Activated T-helper 1 cell treated with anti-CD3 and anti-CD28 coated beads, Interleukin-2, amount 50 U/mL, for 16 hours (primary cell): Measurements from ENCODE around the gene CREB3L1.

Experiments used
- DNase-seq, 2 donors: peaks; one replicate each; pipeline ENCODE4 v3.0.0-alpha.2; 2020; ENCODE audit warnings: low read depth in 1 of 2, low spot score in 1 of 2

Gene CREB3L1

GRCh38 chr11:46272816-46273427, 4.5 kb upstream of the CREB3L1 start:
- no peak for DNase-seq

- no peak for DNase-seq
These were observed 3.8 kb upstream of the CREB3L1 start for GRCh38 chr11:46273511-46274205.

GRCh38 chr11:46275964-46276641, 1.4 kb upstream of the CREB3L1 start:
- DNase-seq: no peak

GRCh38 chr11:46277313-46277621, 195 bp upstream of the CREB3L1 start:
- no peak for DNase-seq

- no peak for DNase-seq
These were observed 1.1 kb downstream of the CREB3L1 start for GRCh38 chr11:46278387-46279125.

GRCh38 chr11:46279126-46280099, 2.0 kb downstream of the CREB3L1 start:
- DNase-seq: no peak

- no peak for DNase-seq
These were observed 3.2 kb downstream of the CREB3L1 start for GRCh38 chr11:46280706-46281105.

GRCh38 chr11:46281371-46281831, 3.9 kb downstream of the CREB3L1 start:
- DNase-seq: no peak

GRCh38 chr11:46285173-46285572, 7.7 kb downstream of the CREB3L1 start:
- DNase-seq: no peak

GRCh38 chr11:46285594-46286033, 8.2 kb downstream of the CREB3L1 start:
- no peak for DNase-seq

GRCh38 chr11:46286789-46287188, 9.3 kb downstream of the CREB3L1 start:
- DNase-seq: no peak

- no peak for DNase-seq
These were observed 11.0 kb downstream of the CREB3L1 start for GRCh38 chr11:46288451-46288850.

- DNase-seq: no peak
These were observed 12.5 kb downstream of the CREB3L1 start for GRCh38 chr11:46290011-46290410.

- DNase-seq: no peak
These were observed 13.3 kb downstream of the CREB3L1 start for GRCh38 chr11:46290598-46291309.

- DNase-seq: no peak
These were observed 14.1 kb downstream of the CREB3L1 start for GRCh38 chr11:46291441-46292150.

GRCh38 chr11:46293066-46293465, 15.6 kb downstream of the CREB3L1 start:
- DNase-seq: no peak

- DNase-seq: no peak
These were observed 16.2 kb downstream of the CREB3L1 start for GRCh38 chr11:46293641-46294103.

GRCh38 chr11:46294365-46295309, 17.2 kb downstream of the CREB3L1 start:
- DNase-seq: no peak
